GM12891 (cell line): Measurements from ENCODE around the gene ZNF768.
A peak's percentile ranks its signal among the peaks of the same experiment; 100 is the strongest.

Experiments
- DNase-seq: peaks from one replicate; pipeline ENCODE4 v3.0.0; 2011; ENCODE audit warnings: low spot score; ENCODE audit not compliant: insufficient read length
- FAIRE-seq: peaks from 2 replicates; lab custom pipeline; 2011; peaks lifted over from hg19 to GRCh38; lab: Jason Lieb, UNC
- PAX5 ChIP-seq: IDR thresholded peaks from 2 replicates; pipeline ENCODE4 v1.6.1; 2011; ENCODE audit warnings: low read length, moderate library complexity, mild to moderate bottlenecking; ENCODE audit not compliant: insufficient read depth, severe bottlenecking
- POLR2A ChIP-seq: IDR thresholded peaks from 2 replicates; pipeline ENCODE4 v1.6.1; 2011; ENCODE audit warnings: low read depth, low read length, control low read depth
- POLR2AphosphoS5 ChIP-seq: IDR thresholded peaks from 2 replicates; pipeline ENCODE4 v1.6.1; 2011; ENCODE audit warnings: low read depth, low read length, control low read depth
- POU2F2 ChIP-seq: IDR thresholded peaks from 2 replicates; pipeline ENCODE4 v1.6.1; 2011; ENCODE audit warnings: low read depth, mild to moderate bottlenecking, control low read depth, low read length, moderate library complexity
- SPI1 ChIP-seq: IDR thresholded peaks from 2 replicates; pipeline ENCODE4 v1.6.1; 2011; ENCODE audit warnings: low read depth, low read length, control low read depth
- TAF1 ChIP-seq: IDR thresholded peaks from 2 replicates; pipeline ENCODE4 v1.6.1; 2011; ENCODE audit warnings: low read depth, low read length, control low read depth

Gene ZNF768

GRCh38 chr16:30566531-30566930, 40.2 kb upstream of the ZNF768 start:
- DNase-seq (no peak), FAIRE-seq (no peak)
- TF ChIP-seq POU2F2 = no peak
- no peak for TF ChIP-seq POLR2A
- no peak for TF ChIP-seq TAF1
- TF ChIP-seq SPI1 = no peak
- TF ChIP-seq PAX5 = no peak
- TF ChIP-seq POLR2AphosphoS5 = no peak

- TF ChIP-seq POLR2A (no peak), POLR2AphosphoS5 (no peak), PAX5 (no peak)
- FAIRE-seq (no peak), DNase-seq (no peak)
These were observed 39.6 kb upstream of the ZNF768 start for GRCh38 chr16:30565984-30566383.

GRCh38 chr16:30565526-30565925, 39.2 kb upstream of the ZNF768 start:
- no peak for TF ChIP-seq PAX5
- TF ChIP-seq POLR2A = no peak
- TF ChIP-seq POLR2AphosphoS5 = no peak
- no peak for TF ChIP-seq SPI1
- TF ChIP-seq TAF1 = no peak
- TF ChIP-seq POU2F2 = no peak
- no peak for DNase-seq
- FAIRE-seq = no peak

- FAIRE-seq (no peak), DNase-seq (no peak)
These were observed 35.7 kb upstream of the ZNF768 start for GRCh38 chr16:30562021-30562420.

GRCh38 chr16:30561089-30561816, 34.9 kb upstream of the ZNF768 start:
- no peak for DNase-seq
- TF ChIP-seq PAX5 (no peak), POLR2A (0 out of 2 replicates have a peak, but pooled peaks have one; percentile 13), TAF1 (peak; percentile 17)
- FAIRE-seq = no peak

More at GRCh38 chr16:30562021-30562420, 35.7 kb upstream of the ZNF768 start:
- TF ChIP-seq TAF1 = no peak
- TF ChIP-seq POLR2AphosphoS5 = no peak
- no peak for TF ChIP-seq SPI1
- TF ChIP-seq POU2F2 = no peak
- TF ChIP-seq PAX5 = no peak

GRCh38 chr16:30559690-30560089, 33.3 kb upstream of the ZNF768 start:
- no peak for TF ChIP-seq POU2F2
- TF ChIP-seq TAF1 = no peak
- no peak for TF ChIP-seq SPI1
- TF ChIP-seq POLR2A = no peak
- no peak for TF ChIP-seq PAX5
- TF ChIP-seq POLR2AphosphoS5 = no peak
- DNase-seq (no peak), FAIRE-seq (no peak)

GRCh38 chr16:30558789-30559377, 32.5 kb upstream of the ZNF768 start:
- no peak for FAIRE-seq
- TF ChIP-seq SPI1 (no peak), POLR2AphosphoS5 (no peak)
- DNase-seq = no peak

GRCh38 chr16:30557957-30558788, 31.8 kb upstream of the ZNF768 start, which contains the start of gene ZNF764:
Gene ZNF764, minus strand, starts transcription at chr16:30558374. Its CDS starts 192 bp downstream, at chr16:30558182.
- 0 out of 2 replicates have a peak, but pooled peaks have one; percentile 42 for TF ChIP-seq TAF1
- TF ChIP-seq POLR2A = peak; percentile 64; the same call in 1 of the 2 replicates
- TF ChIP-seq PAX5 = no peak
- FAIRE-seq (peak; percentile 93), DNase-seq (peak; percentile 92)

GRCh38 chr16:30557707-30557956, 31.3 kb upstream of the ZNF768 start:
- DNase-seq = no peak
- no peak for FAIRE-seq
- TF ChIP-seq PAX5 = no peak
- no peak for TF ChIP-seq POU2F2
- no peak for TF ChIP-seq SPI1
- no peak for TF ChIP-seq TAF1
- no peak for TF ChIP-seq POLR2AphosphoS5
- no peak for TF ChIP-seq POLR2A

GRCh38 chr16:30556125-30556473, 29.7 kb upstream of the ZNF768 start:
- no peak for FAIRE-seq
- DNase-seq = no peak
- no peak for TF ChIP-seq POU2F2
- no peak for TF ChIP-seq POLR2AphosphoS5
- no peak for TF ChIP-seq PAX5
- TF ChIP-seq TAF1 = no peak
- no peak for TF ChIP-seq SPI1
- no peak for TF ChIP-seq POLR2A
